GM12801 (cell line): Measurements from ENCODE around the gene ZNF835.

Experiments used
- CTCF ChIP-seq: IDR thresholded peaks from one replicate; pipeline ENCODE4 v1.5.1; 2011; ENCODE audit warnings: control low read depth; ENCODE audit not compliant: insufficient read length; ENCODE audit errors: extremely low read depth

ZNF835 gene

GRCh38 chr19:56613639-56614038, 57.9 kb downstream of the ZNF835 start:
- no peak for TF ChIP-seq CTCF

- no peak for TF ChIP-seq CTCF
Observed at GRCh38 chr19:56612737-56613136, 58.8 kb downstream of the ZNF835 start.
